ENCODE data around the gene BTBD2.

- no peak for TF ChIP-seq CTCF (IDR thresholded peaks at IDR 0.05)
- TF ChIP-seq POLR2A (IDR thresholded peaks at IDR 0.05) = peak; percentile 24
- peak in 2 of 3 donors; percentile 61 to 62 for TF ChIP-seq POLR2AphosphoS5 (IDR thresholded peaks at IDR 0.05)
These were observed 40.7 kb upstream of the BTBD2 start for GRCh38 chr19:2055931-2056836.
